Measurements from ENCODE around the gene SOCS4. TPM values are rescaled to one million over a fixed set of nuclear protein-coding genes. Genes with fewer than 3 reads are reported as not detected.
A peak's percentile ranks its signal among the peaks of the same experiment; 100 is the strongest.

SOCS4 gene
- total and polyA plus RNA-seq, 2 of the 13 experiments (the other 11 are each of a cell fraction or from before 2014, with no cell fraction given), result 4.0 to 10.0 TPM

GRCh38 chr14:55051423-55052268 lies 24.6 kb downstream of the SOCS4 start, which contains the start of gene MAPK1IP1L (continued):
- TF ChIP-seq LRRFIP1 (CRISPR knock-in tag; conservative IDR thresholded peaks at IDR 0.05), result no peak
- peak; percentile 91 for TF ChIP-seq ZFY (CRISPR knock-in tag; IDR thresholded peaks at IDR 0.05)
- TF ChIP-seq NCOA5 (CRISPR knock-in tag; IDR thresholded peaks at IDR 0.05), result no peak
- peak; percentile 88; the same call in 1 of the 2 replicates for TF ChIP-seq ARHGAP35 (CRISPR knock-in tag; IDR thresholded peaks at IDR 0.05; ENCODE audit: borderline replicate concordance)
- TF ChIP-seq KLF16 (CRISPR knock-in tag; IDR thresholded peaks at IDR 0.05), result peak in 1 of 2 experiments; percentile 83; a peak in 2 of 4 replicates
- TF ChIP-seq KLF12 (CRISPR knock-in tag; IDR thresholded peaks at IDR 0.05; ENCODE audit: borderline replicate concordance), result peak; percentile 81; the same call in 1 of the 2 replicates
- TF ChIP-seq ATF3 (CRISPR knock-in tag; IDR thresholded peaks at IDR 0.05), result no peak
- peak; percentile 67; the same call in 1 of the 2 replicates for TF ChIP-seq ZNF280D (CRISPR knock-in tag; IDR thresholded peaks at IDR 0.05)
- 0 out of 2 replicates have a peak, but pooled peaks have one; percentile 46 for TF ChIP-seq ZNF274 (CRISPR knock-in tag; IDR thresholded peaks at IDR 0.05)
